Measurements from ENCODE around the gene TMEM163.

GRCh38 chr2:134468164-134468563 is 250.6 kb downstream of the TMEM163 start:
- no peak for TF ChIP-seq POLR2A (IDR thresholded peaks at IDR 0.05; ENCODE audit: low read length)
- TF ChIP-seq GATA1 (IDR thresholded peaks at IDR 0.05; ENCODE audit: low read depth, low read length), result no peak
